Stimulated activated CD4-positive, alpha-beta T cell treated with anti-CD3 and anti-CD28 coated beads, TNF-alpha, amount 100 ng/mL, for 48 hours (primary cell): Measurements from ENCODE around the gene RRP36.
"Not testable (repeated sequence)": the region's sequence is repeated elsewhere in the genome, so short reads cannot be mapped to it uniquely, and the experiment has no call there.

Experiments used
- DNase-seq, 3 donors: peaks; one replicate each; pipeline ENCODE4 v3.0.0-alpha.2; 2020; ENCODE audit warnings: low read depth in 3 of 3

RRP36 gene

GRCh38 chr6:43037197-43037596, 15.8 kb downstream of the RRP36 start:
- DNase-seq, result no peak

GRCh38 chr6:43037706-43038105, 16.3 kb downstream of the RRP36 start:
- no peak for DNase-seq

GRCh38 chr6:43038727-43039126, 17.3 kb downstream of the RRP36 start:
- no peak for DNase-seq

DNA sequence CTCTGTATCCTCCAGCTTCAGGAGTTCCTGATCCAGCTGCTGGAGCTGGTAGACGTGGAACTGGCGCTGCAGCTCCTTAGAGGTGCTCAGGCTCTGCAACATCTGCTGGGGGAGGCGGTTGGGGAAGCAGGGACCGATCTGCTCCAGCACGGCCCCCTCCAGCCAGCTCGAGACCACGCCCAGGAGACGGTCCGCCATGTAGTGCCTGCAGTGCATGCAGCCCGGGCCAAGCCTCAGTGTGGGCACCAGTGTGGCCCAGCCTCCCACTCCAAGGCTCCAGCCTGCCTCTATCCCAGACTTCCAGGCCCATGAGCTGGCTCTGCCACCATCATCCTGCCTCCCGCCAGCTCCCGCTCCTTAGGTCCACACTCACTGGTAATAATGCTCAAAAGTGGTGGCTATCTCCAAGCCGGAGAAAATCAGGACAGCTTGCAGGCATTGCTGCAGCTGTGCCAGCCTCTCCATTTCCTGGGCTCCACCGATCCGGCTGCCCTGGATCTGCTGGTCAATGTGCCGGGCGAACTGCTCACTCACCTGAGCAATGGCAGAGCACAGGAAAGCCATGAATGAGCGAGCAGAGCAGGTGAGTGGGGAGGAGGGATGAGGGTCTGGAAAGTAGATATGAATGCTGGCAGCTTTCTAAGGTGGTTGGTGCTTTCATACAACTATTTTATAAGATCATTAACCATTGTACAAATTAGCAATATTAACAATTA, 19.3 kb downstream of the RRP36 start:
- no peak for DNase-seq

DNA sequence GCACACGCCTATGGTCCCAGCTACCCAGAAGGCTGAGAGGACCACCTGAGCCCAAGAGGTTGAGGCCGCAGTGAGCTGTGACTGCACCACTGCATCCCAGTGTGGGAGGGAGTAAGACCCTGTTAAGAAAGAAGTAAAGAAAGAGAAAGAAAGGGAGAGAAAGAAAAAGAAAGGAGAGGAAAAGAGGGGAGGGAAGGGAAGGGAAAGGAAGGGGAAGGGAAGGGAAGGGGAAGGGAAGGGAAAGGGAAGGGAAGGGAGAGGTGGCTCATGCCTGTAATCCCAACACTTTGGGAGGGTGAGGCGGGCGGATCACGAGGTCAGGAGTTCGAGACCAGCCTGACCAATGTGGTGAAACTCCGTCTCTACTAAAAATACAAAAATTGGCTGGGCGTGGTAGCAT, 20.1 kb downstream of the RRP36 start:
- not testable (repeated sequence) for DNase-seq

DNA sequence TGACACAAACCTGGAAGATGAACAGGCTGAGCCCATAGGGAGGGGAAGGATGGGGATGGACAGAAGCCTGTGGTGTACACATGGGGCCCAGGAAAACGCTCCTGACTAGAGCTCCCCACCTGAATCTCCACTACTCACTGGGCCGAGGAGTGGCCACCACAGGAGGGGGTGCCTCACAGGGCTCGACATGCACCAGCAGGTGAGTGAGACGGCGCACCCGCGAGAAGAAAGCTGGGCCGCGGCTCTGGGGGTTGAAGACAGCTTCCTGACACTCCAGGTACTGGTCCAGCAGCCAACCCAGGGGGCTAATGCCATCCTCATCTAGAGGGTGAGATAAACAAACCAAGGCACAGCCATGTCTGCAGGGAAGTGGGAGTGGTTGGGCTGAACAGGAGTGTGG, 21.9 kb downstream of the RRP36 start:
- no peak for DNase-seq

- no peak for DNase-seq
These were observed 24.0 kb downstream of the RRP36 start for GRCh38 chr6:43045371-43045930.

DNA sequence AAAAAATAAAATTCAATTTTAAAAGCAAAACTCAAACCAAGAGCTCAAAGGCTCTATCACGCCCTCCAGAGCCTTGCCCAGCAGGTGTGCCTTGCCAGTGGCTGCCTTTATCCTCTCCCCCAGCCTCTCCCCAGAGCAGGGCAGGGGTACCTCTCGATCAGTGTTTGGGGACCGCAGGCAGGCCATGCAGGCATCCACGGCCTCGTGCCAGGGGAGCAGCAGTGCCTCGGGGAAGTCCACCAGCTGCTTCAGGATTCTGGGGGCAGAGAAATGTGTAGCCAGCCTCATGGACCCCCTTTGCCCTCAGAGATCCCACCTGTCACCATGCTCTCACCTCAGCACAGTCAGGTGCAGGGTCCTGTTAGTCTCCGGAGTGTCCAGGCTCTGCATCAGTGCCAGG, 26.6 kb downstream of the RRP36 start:
- no peak for DNase-seq

DNA sequence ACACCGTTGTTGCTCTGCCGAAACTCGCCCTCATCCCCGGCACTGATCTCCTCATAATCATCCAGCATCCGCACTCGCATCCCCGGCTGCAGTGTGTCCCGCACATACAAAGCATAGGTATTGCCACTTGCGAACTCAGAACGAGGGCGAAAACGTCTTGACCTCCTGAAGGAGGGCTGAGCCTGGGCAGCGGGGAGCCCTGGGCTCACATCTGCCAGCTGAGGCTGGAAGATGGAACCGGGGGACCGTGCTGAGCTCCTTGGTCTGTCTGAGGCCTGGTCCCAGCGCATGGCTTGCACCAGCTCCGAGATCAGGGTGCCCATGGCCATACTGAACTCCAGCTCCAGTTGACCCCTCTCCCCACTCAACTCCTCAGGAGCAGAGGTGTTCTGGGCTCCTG, 29.6 kb downstream of the RRP36 start:
- no peak for DNase-seq

- DNase-seq, result no peak
These were observed 30.9 kb downstream of the RRP36 start for GRCh38 chr6:43052225-43052841.

GRCh38 chr6:43052842-43053544, 31.6 kb downstream of the RRP36 start:
- DNase-seq, result no peak

GRCh38 chr6:43053545-43054205, 32.3 kb downstream of the RRP36 start, which contains the start of gene CUL7:
TSS of gene CUL7 (minus strand) at chr6:43053851. CDS start at chr6:43052788, 1,063 bp downstream.
- DNase-seq, result peak; percentile 81 to 88 (median 85)

DNA sequence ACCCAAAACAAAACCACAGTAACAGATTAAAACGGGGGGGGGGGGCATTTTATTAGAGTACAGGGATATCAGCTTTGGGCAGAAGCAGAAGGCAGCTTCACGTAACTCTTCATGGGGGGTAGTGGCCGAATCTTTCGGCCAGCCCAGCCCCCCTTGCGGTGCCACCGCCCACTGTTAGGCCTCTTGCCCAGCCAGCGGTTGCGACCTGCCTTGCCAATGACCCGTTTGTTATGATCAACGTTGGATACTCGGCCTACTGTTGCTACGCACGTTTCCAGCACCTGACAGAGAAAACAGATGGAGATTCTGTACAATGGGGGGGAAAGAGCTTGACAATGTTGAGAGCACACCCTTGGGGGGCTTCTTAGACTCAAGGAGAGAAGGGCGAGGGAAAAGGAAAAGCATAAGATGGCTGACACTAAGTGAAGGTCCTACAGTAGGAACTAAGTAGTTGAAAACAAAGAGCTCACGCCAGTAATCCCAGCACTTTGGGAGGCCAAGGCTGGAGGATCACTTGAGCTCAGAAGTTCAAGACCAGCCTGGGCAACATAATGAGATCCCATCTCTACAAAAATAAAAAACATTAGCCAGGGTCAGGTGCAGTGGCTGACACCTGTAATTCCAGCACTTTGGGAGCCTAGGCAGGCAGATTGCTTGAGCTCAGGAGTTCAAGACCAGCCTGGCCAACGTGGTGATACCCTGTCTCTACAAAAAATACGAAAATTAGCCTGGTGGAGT, 33.0 kb downstream of the RRP36 start:
- no peak for DNase-seq

DNA sequence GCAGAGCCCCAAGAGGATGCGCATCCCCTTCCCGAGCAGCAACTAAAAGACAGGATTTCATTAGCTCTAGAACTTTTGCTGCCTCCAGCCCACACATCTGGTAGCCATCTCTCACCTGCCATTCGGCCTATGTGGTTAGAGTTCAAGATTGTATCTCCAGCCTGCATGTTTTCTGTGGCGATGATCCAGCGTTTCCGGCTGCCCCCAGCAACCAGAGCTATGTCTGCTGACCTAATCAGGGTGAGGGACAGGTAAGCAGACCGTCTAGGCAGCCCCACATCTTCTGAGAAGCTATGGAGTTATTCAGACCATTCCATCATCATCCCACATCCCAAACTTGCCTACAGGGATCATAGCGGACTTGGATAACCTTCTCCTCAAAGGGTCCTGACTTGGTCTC, 34.5 kb downstream of the RRP36 start:
- DNase-seq, result no peak

- no peak for DNase-seq
These were observed 37.1 kb downstream of the RRP36 start for GRCh38 chr6:43058531-43058930.

DNA sequence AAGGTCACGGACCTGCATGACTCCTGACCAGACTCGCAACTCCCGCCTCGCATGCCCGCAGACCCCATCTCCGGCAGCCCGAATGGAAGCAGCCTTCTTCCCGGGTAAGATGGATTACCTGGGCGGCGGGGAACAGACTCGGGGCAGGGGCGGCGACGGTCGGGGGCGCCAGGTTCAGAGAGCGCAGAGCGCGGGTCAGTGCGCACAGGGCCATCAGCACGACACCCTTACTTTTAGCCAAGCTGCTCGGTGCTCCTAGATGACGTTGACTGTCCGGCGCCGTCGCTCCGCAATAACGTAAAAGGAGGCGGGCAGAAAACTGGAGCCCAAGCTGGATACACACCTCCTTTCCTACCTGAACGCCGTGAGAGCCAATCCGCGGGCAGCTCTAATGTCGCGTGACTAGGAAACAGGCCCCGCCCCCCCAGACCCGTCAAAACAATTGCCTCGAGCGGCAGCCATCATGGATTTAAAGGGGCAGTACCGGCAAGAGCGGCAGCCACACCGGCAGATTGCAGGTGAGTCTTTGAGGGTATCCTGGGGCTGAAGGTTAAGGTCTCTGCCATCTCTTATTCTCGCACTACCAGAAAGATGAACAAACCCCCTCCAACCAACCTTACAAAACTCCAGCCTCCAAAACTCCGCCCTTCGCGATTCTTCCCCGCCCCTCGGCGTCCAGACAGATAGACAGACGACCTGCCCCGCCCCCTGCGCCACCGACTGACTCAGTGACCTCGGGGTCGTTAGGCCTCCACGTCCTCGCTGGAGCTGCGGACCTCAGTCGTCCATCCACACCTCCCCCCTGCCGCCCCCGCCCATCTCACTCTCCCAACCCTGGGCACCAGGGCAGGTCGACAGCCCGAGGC, 38.0 kb downstream of the RRP36 start, which contains the start of the genes KLC4 and MRPL2:
Gene KLC4 (plus strand): TSS at position 464 of the 866 bp plus-strand sequence. CDS start 1,705 bp downstream, outside the sequence.
Gene MRPL2 (minus strand): TSS at position 267 of the 866 bp plus-strand sequence. CDS start 53 bp downstream, at position 214.
- peak; percentile 96 for DNase-seq

- no peak for DNase-seq
These were observed 38.8 kb downstream of the RRP36 start for GRCh38 chr6:43060034-43060754.

DNA sequence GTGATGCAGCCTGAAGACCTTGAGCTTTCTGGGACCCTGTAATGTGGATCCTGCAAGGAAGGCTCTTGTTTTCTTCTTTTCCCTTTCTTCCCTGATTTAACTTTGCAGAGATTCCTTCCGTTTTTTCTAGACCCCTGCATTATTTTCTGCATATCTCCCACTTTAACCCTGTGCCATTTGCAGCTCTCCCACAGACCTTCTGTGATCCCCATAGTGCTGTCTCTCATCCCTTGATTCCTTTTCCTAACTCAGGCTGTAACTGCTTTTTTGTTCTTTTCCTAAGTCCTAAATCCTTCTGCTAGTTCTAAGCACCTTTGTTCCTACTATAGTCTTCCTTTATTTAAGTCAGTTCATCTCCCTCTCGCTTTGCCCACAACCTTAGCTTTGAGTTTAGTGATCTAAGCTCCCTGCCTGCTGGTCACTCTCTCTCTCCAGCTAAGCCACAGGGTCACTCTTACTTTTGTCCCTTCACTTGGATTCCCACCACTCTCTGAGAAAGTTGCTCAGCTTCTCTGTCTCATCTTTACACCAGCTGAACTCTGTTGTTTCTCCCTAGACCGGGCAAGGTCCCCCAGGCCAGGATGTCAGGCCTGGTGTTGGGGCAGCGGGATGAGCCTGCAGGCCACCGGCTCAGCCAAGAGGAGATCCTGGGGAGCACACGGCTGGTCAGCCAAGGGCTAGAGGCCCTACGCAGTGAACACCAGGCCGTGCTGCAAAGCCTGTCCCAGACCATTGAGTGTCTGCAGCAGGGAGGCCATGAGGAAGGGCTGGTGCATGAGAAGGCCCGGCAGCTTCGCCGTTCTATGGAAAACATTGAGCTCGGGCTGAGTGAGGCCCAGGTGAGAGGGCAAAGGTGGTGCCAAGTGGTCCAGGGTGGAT, 39.6 kb downstream of the RRP36 start:
- DNase-seq, result no peak
